Left cardiac atrium (tissue), 4 donors: ENCODE results near the gene PAX2. TPM values are rescaled to one million over a fixed set of nuclear protein-coding genes. Genes with fewer than 3 reads are reported as not detected.

ENCODE experiments used
- ATAC-seq, 2 donors: fragments of 200-7000 bp; cut with Tn5 transposase; one replicate each; pipeline ENCODE4 v1.9.1; 2020; ENCODE audit warnings: mild to moderate bottlenecking in 2 of 2, moderate library complexity in 2 of 2
- DNase-seq: peaks from one replicate; pipeline ENCODE4 v3.0.0-alpha.2; 2020
- intact Hi-C, 2 donors: fragments of 100-400 bp; cut with DNase I; formaldehyde crosslinking; loops; one replicate each; pipeline versions ENCODE4 v1.14.1 to v1.15.1; 2022 to 2023
- total RNA-seq, 2 donors: library from RNA; stranded (reverse); fragmentation: NEBNext Ultra II Directional; extraction: Animal tissue kit (Norgen Biotek cat#: 25700); gene quantifications; one replicate each; pipeline ENCODE4 v1.2.1, GENCODE V29; 2021
- donor health status: DM: no; HTN: yes; CAD: no.
- donor health status: DM: no; HTN: yes; CAD: no; lungs with severe emphysema.
- donor health status: DM: yes; HTN: yes; CAD: no.
- donor health status: Dilated cardiomyopathy.

PAX2 gene
- total RNA-seq, 2 donors from 2014 or later: not detected

- DNase-seq: peak; percentile 40
- ATAC-seq: peak; percentile 63 to 65
- intact Hi-C loops: no loop called here
Measured at GRCh38 chr10:100827819-100828737, 82.7 kb downstream of the PAX2 start.

- ATAC-seq: peak; percentile 25 to 39
- no peak for DNase-seq
- intact Hi-C loops: no loop called here
Measured at GRCh38 chr10:100828738-100829096, 83.3 kb downstream of the PAX2 start.

GRCh38 chr10:100829097-100829870 lies 83.9 kb downstream of the PAX2 start:
- ATAC-seq (peak in 1 of 2 donors; percentile 9), DNase-seq (no peak)
- intact Hi-C loops: no loop called here

- ATAC-seq (no peak), DNase-seq (no peak)
- intact Hi-C loops: no loop called here
Measured at GRCh38 chr10:100829933-100830727, 84.7 kb downstream of the PAX2 start.

- intact Hi-C loops: no loop called here
- DNase-seq (no peak), ATAC-seq (no peak)
Measured at GRCh38 chr10:100830728-100831111, 85.3 kb downstream of the PAX2 start.

GRCh38 chr10:100831742-100832141 lies 86.4 kb downstream of the PAX2 start:
- intact Hi-C loops: no loop called here
- no peak for ATAC-seq
- DNase-seq: no peak

- intact Hi-C loops: no loop called here
- no peak for ATAC-seq
- no peak for DNase-seq
Measured at GRCh38 chr10:100835810-100836209, 90.4 kb downstream of the PAX2 start.

- ATAC-seq (no peak), DNase-seq (no peak)
- intact Hi-C loops: no loop called here
Measured at GRCh38 chr10:100836891-100837290, 91.5 kb downstream of the PAX2 start.

- ATAC-seq (no peak), DNase-seq (no peak)
- intact Hi-C loops: no loop called here
Measured at GRCh38 chr10:100837300-100837699, 91.9 kb downstream of the PAX2 start.

GRCh38 chr10:100838986-100839385 lies 93.6 kb downstream of the PAX2 start:
- no peak for ATAC-seq
- DNase-seq: no peak
- intact Hi-C loops: no loop called here

- DNase-seq (no peak), ATAC-seq (no peak)
- intact Hi-C loops: no loop called here
Measured at GRCh38 chr10:100841528-100841927, 96.1 kb downstream of the PAX2 start.

GRCh38 chr10:100847440-100847839 lies 102.1 kb downstream of the PAX2 start:
- peak in 1 of 2 donors; percentile 48 for ATAC-seq
- no peak for DNase-seq
- intact Hi-C loops: no loop called here

GRCh38 chr10:100848770-100849169 lies 103.4 kb downstream of the PAX2 start:
- intact Hi-C loops: no loop called here
- ATAC-seq (no peak), DNase-seq (no peak)

- DNase-seq (no peak), ATAC-seq (no peak)
- intact Hi-C loops: no loop called here
Measured at GRCh38 chr10:100858261-100858660, 112.9 kb downstream of the PAX2 start.

GRCh38 chr10:100858747-100859483 lies 113.5 kb downstream of the PAX2 start:
- ATAC-seq (no peak), DNase-seq (no peak)
- intact Hi-C loops: no loop called here

- DNase-seq: no peak
- intact Hi-C loops: no loop called here
- no peak for ATAC-seq
Measured at GRCh38 chr10:100859484-100859763, 114.0 kb downstream of the PAX2 start.

GRCh38 chr10:100863433-100863832 lies 118.1 kb downstream of the PAX2 start:
- DNase-seq (no peak), ATAC-seq (no peak)
- intact Hi-C loops: no loop called here

- intact Hi-C loops: no loop called here
- ATAC-seq (no peak), DNase-seq (no peak)
Measured at GRCh38 chr10:100864036-100864885, 118.9 kb downstream of the PAX2 start.
